Gastroesophageal sphincter (tissue), 3 donors: ENCODE results near the gene ACAA1.

ENCODE experiments used
- POLR2A ChIP-seq, 2 donors: fragments of 450-650 bp; IDR thresholded peaks; one replicate each; pipeline ENCODE4 v1.6.1; 2017; ENCODE audit warnings: antibody characterized with exemption in 2 of 2, mild to moderate bottlenecking in 2 of 2, moderate library complexity in 1 of 2
- TF ChIP-seq, protein P1 (sequence below), 4 experiments: fragments of 200-600 bp in 2 of 4; fragments of 450-650 bp in 2 of 4; sonication (generic) in 1 of 4; IDR thresholded peaks; one replicate each; pipeline ENCODE4 v1.5.1; 2017 to 2019; ENCODE audit warnings: antibody characterized with exemption in 4 of 4, mild to moderate bottlenecking in 2 of 4, moderate library complexity in 2 of 4

- TF ChIP-seq, protein P1, sequence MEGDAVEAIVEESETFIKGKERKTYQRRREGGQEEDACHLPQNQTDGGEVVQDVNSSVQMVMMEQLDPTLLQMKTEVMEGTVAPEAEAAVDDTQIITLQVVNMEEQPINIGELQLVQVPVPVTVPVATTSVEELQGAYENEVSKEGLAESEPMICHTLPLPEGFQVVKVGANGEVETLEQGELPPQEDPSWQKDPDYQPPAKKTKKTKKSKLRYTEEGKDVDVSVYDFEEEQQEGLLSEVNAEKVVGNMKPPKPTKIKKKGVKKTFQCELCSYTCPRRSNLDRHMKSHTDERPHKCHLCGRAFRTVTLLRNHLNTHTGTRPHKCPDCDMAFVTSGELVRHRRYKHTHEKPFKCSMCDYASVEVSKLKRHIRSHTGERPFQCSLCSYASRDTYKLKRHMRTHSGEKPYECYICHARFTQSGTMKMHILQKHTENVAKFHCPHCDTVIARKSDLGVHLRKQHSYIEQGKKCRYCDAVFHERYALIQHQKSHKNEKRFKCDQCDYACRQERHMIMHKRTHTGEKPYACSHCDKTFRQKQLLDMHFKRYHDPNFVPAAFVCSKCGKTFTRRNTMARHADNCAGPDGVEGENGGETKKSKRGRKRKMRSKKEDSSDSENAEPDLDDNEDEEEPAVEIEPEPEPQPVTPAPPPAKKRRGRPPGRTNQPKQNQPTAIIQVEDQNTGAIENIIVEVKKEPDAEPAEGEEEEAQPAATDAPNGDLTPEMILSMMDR (IDR thresholded peaks at IDR 0.05), result no peak
- no peak for TF ChIP-seq POLR2A (IDR thresholded peaks at IDR 0.05)
Measured at GRCh38 chr3:38142959-38143358, 6.0 kb upstream of the ACAA1 start.
